ENCODE data around the gene CLCN7.

The CLCN7 gene

GRCh38 chr16:1510272-1510671, 35.4 kb upstream of the CLCN7 start:
- WGBS = 95% methylated on average over 10 of the region's 10 CpGs
- Histone ChIP-seq H3K4me3 (ENCODE audit: low read length) (no peak overlapping the region), H3K4me1 (ENCODE audit: insufficient read depth, low read length) (no peaks in the 10 kb centered on the region), H3K36me3 (ENCODE audit: insufficient read depth, low read length) (peaks cover 32% of the 10 kb centered on the region), H3K9me3 (ENCODE audit: insufficient read depth, low read depth, low read length) (0 out of 2 replicates have a peak, but pooled peaks cover 3% of the 10 kb centered on the region), H3K27ac (ENCODE audit: low read depth, low read length) (no peak overlapping the region), H3K9ac (ENCODE audit: low read depth, low read length) (no peak overlapping the region), H3K27me3 (ENCODE audit: insufficient read depth, low read length) (no peaks in the 10 kb centered on the region)

DNA sequence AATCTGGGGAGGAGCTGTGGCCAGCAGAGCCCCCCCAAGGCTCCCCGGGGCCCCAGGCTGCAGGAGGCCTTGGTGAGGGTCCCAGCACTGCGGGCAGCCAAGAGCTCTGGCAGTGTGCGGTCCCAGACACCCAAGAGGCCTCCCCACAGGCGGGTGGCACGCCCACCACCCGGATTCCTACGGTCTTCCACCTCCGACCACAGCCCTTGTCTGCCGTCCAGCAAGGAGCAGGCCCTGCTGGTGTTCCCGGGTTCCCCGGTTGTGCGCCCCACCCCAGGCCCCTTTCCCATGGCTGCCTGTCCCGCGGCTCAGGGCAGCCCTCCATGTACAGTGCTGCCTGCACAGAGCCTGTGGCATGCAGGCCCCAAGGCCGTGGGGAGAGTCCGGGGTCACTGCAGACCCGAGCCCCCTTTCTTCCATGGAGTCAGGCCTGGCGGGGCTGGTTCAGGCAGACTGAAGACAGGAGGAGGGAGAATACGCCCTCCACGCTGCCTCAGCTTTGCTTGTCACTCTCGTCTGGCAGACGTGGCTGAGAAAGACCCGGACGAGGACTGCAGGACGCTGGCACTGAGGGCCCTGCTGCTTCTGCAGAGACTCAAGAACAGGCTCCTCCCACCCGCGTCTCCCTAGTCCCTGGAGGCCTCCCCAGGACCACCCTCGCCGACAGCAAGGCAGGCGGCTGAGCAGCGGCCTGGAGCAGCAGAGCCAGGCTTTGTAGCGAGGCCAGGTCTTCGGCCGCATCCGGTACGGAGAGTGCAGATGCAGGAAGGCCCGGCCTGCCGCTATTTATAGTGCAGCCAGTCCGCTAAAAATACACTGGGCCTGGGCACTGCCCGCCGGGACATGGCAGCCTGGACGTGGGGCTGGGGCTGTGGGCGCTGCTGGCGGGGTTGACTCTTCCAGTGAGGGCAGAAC, 34.7 kb upstream of the CLCN7 start:
- WGBS = 91% methylated on average over 44 of the region's 44 CpGs
- no peaks in the 10 kb centered on the region for H3K27me3 ChIP-seq (ENCODE audit: insufficient read depth, low read length)
- no peak overlapping the region for H3K9ac ChIP-seq (ENCODE audit: low read depth, low read length)
- no peak overlapping the region for H3K27ac ChIP-seq (ENCODE audit: low read depth, low read length)
- peaks cover 35% of the 10 kb centered on the region for H3K36me3 ChIP-seq (ENCODE audit: insufficient read depth, low read length)
- 0 out of 2 replicates have a peak, but pooled peaks cover 3% of the 10 kb centered on the region for H3K9me3 ChIP-seq (ENCODE audit: insufficient read depth, low read depth, low read length)
- H3K4me3 ChIP-seq (ENCODE audit: low read length) = no peak overlapping the region
- no peaks in the 10 kb centered on the region for H3K4me1 ChIP-seq (ENCODE audit: insufficient read depth, low read length)

GRCh38 chr16:1508494-1509187, 33.8 kb upstream of the CLCN7 start:
- Histone ChIP-seq H3K4me1 (ENCODE audit: insufficient read depth, low read length) (no peaks in the 10 kb centered on the region), H3K9me3 (ENCODE audit: insufficient read depth, low read depth, low read length) (no peaks in the 10 kb centered on the region), H3K4me3 (ENCODE audit: low read length) (no peak overlapping the region), H3K27ac (ENCODE audit: low read depth, low read length) (no peak overlapping the region), H3K27me3 (ENCODE audit: insufficient read depth, low read length) (no peaks in the 10 kb centered on the region), H3K9ac (ENCODE audit: low read depth, low read length) (no peak overlapping the region), H3K36me3 (ENCODE audit: insufficient read depth, low read length) (peaks cover 37% of the 10 kb centered on the region)
- WGBS = 95% methylated on average over 24 of the region's 24 CpGs

GRCh38 chr16:1506494-1507213, 31.8 kb upstream of the CLCN7 start:
- WGBS = 94% methylated on average over 37 of the region's 37 CpGs
- Histone ChIP-seq H3K36me3 (ENCODE audit: insufficient read depth, low read length) (peaks cover 56% of the 10 kb centered on the region), H3K27me3 (ENCODE audit: insufficient read depth, low read length) (no peaks in the 10 kb centered on the region), H3K27ac (ENCODE audit: low read depth, low read length) (no peak overlapping the region), H3K9me3 (ENCODE audit: insufficient read depth, low read depth, low read length) (no peaks in the 10 kb centered on the region), H3K4me3 (ENCODE audit: low read length) (no peak overlapping the region), H3K4me1 (ENCODE audit: insufficient read depth, low read length) (no peaks in the 10 kb centered on the region), H3K9ac (ENCODE audit: low read depth, low read length) (no peak overlapping the region)

DNA sequence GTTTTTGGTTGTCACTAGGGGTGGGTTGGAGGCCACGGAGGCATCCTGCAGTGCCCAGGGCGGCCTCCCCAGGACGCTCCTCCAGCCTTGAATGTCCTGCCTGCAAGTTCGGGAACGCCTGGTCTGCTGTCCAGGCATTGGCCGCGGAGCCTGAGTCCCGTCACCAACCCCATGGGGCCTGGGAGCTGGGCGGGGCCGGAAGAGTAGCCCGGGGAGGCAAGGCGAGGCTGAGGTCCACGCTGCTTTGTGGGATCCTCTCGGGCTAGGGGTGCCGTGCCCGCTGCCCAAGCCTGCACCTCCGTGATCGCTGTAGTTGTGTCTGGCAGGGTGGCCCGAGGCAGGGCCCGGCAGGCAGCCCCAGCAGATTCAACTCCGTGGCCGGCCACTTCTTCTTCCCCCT, 31.1 kb upstream of the CLCN7 start:
- Histone ChIP-seq H3K36me3 (ENCODE audit: insufficient read depth, low read length) (peaks cover 62% of the 10 kb centered on the region), H3K27me3 (ENCODE audit: insufficient read depth, low read length) (no peaks in the 10 kb centered on the region), H3K27ac (ENCODE audit: low read depth, low read length) (no peak overlapping the region), H3K4me3 (ENCODE audit: low read length) (no peak overlapping the region), H3K9me3 (ENCODE audit: insufficient read depth, low read depth, low read length) (no peaks in the 10 kb centered on the region), H3K4me1 (ENCODE audit: insufficient read depth, low read length) (no peaks in the 10 kb centered on the region), H3K9ac (ENCODE audit: low read depth, low read length) (no peak overlapping the region)
- WGBS = 96% methylated on average over 22 of the region's 22 CpGs

GRCh38 chr16:1505073-1505844, 30.4 kb upstream of the CLCN7 start:
- Histone ChIP-seq H3K4me3 (ENCODE audit: low read length) (no peak overlapping the region), H3K36me3 (ENCODE audit: insufficient read depth, low read length) (peaks cover 63% of the 10 kb centered on the region)
- WGBS = 97% methylated on average over 37 of the region's 37 CpGs

DNA sequence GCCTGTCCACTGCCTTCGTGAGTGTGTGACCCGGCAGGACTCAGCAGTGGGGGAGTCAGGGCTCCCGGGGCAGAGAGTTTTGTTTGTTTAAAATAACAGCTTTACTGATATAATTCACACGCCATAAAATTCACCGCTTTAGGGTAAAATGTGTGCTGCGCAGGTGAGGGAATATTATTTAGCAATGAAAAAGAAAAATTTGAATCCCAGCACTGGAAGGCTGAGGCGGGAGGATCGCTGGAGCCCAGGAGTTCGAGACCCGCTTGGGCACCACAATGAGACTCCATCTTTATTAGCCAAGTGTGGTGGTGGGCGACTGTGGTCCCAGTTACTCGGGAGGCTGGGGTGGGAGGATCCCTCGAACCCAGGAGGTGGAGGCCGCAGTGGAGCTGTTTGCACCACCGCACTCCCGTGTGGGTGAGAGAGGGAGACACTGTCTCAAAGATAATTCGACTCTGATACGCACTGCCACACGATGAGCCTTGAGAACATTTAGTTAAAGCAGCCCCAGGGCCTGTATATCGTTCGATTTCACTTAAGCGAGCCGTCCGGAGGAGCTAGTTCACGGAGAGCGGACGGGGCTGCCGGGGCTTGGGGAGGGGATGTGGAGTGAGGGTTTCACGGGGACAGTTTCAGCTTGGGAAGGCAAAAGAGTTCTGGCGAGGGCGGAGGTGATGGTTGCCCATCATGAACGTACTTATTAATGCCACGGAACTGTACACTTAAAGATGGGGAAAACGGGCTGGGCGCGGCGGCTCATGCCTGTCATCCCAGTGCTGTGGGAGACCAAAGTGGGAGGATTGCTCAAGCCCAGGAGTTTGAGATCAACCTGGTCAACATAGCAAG, 28.5 kb upstream of the CLCN7 start:
- Histone ChIP-seq H3K36me3 (ENCODE audit: insufficient read depth, low read length) (peaks cover 68% of the 10 kb centered on the region), H3K9me3 (ENCODE audit: insufficient read depth, low read depth, low read length) (no peaks in the 10 kb centered on the region), H3K27ac (ENCODE audit: low read depth, low read length) (no peak overlapping the region), H3K4me1 (ENCODE audit: insufficient read depth, low read length) (no peaks in the 10 kb centered on the region), H3K9ac (ENCODE audit: low read depth, low read length) (no peak overlapping the region), H3K4me3 (ENCODE audit: low read length) (no peak overlapping the region), H3K27me3 (ENCODE audit: insufficient read depth, low read length) (no peaks in the 10 kb centered on the region)
- WGBS = 97% methylated on average over 37 of the region's 37 CpGs

More at GRCh38 chr16:1505073-1505844, 30.4 kb upstream of the CLCN7 start:
- no peak overlapping the region for H3K27ac ChIP-seq (ENCODE audit: low read depth, low read length)
- no peaks in the 10 kb centered on the region for H3K27me3 ChIP-seq (ENCODE audit: insufficient read depth, low read length)
- H3K9me3 ChIP-seq (ENCODE audit: insufficient read depth, low read depth, low read length) = no peaks in the 10 kb centered on the region
- H3K4me1 ChIP-seq (ENCODE audit: insufficient read depth, low read length) = no peaks in the 10 kb centered on the region
- H3K9ac ChIP-seq (ENCODE audit: low read depth, low read length) = no peak overlapping the region

GRCh38 chr16:1502092-1503004, 27.5 kb upstream of the CLCN7 start:
- Histone ChIP-seq H3K36me3 (ENCODE audit: insufficient read depth, low read length) (peaks cover 76% of the 10 kb centered on the region), H3K4me3 (ENCODE audit: low read length) (no peak overlapping the region)

GRCh38 chr16:1501630-1502029, 26.8 kb upstream of the CLCN7 start:
- H3K4me1 ChIP-seq (ENCODE audit: insufficient read depth, low read length) = no peaks in the 10 kb centered on the region
- no peak overlapping the region for H3K9ac ChIP-seq (ENCODE audit: low read depth, low read length)
- no peak overlapping the region for H3K27ac ChIP-seq (ENCODE audit: low read depth, low read length)
- H3K4me3 ChIP-seq (ENCODE audit: low read length) = no peak overlapping the region
- 97% methylated on average over 23 of the region's 23 CpGs for WGBS
- no peaks in the 10 kb centered on the region for H3K9me3 ChIP-seq (ENCODE audit: insufficient read depth, low read depth, low read length)
- H3K36me3 ChIP-seq (ENCODE audit: insufficient read depth, low read length) = peaks cover 76% of the 10 kb centered on the region
- H3K27me3 ChIP-seq (ENCODE audit: insufficient read depth, low read length) = no peaks in the 10 kb centered on the region

More at GRCh38 chr16:1502092-1503004, 27.5 kb upstream of the CLCN7 start:
- H3K9ac ChIP-seq (ENCODE audit: low read depth, low read length) = no peak overlapping the region
- H3K4me1 ChIP-seq (ENCODE audit: insufficient read depth, low read length) = no peaks in the 10 kb centered on the region
- H3K27ac ChIP-seq (ENCODE audit: low read depth, low read length) = no peak overlapping the region
- H3K27me3 ChIP-seq (ENCODE audit: insufficient read depth, low read length) = no peaks in the 10 kb centered on the region
- 96% methylated on average over 42 of the region's 42 CpGs for WGBS
- H3K9me3 ChIP-seq (ENCODE audit: insufficient read depth, low read depth, low read length) = no peaks in the 10 kb centered on the region

All from HUES64 (cell line).